ENCODE data around the gene CHRNA9.

DNA sequence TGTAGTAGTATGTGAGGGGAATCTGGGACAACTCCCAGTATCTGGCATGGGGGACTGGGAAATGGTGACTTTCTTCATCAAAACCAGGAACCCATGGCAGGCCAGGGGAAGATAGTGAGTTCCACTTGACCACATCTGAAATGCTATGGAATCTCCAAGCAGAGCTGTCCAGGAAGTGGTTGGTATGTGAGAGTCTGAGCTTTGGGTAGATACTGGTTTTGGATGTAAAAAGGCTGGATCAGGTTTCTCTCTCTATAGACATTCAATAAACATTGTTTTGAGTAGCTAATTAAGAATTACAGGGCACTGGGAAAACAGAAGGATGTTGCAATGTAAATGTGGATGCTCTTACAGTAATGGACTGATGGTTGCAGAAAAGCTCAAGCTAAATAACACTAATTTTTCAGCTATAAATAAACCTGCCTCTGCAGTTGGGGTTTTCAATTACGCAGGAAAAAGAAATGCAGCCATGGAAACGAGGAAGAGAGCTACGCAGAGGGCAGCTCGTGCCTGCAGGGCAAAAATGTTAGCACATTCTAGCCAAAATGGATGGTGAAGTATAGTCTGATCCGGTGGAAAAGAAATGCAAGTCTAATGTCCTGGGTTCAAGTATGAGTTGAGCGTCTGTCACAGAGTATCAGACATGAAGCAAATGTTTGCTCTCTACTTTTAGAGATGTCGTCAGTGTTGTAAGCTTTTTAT is 13.4 kb upstream of the CHRNA9 start:
- TF ChIP-seq POLR2A (IDR thresholded peaks at IDR 0.05; ENCODE audit: low read length) (no peak), GATA1 (IDR thresholded peaks at IDR 0.05; ENCODE audit: low read depth, low read length) (no peak)
